HG03439 (cell line): ENCODE measurements around the gene SPPL2A.
"Not testable (repeated sequence)": the region's sequence is repeated elsewhere in the genome, so short reads cannot be mapped to it uniquely, and the experiment has no call there.

ENCODE experiments used
- ATAC-seq: cut with Tn5 transposase; IDR thresholded peaks from one replicate; pipeline ENCODE4 v1.9.1; 2021; ENCODE audit warnings: mild to moderate bottlenecking, moderate library complexity; ENCODE audit not compliant: unreplicated experiment

Gene SPPL2A

GRCh38 chr15:50773389-50773788, 7.9 kb upstream of the SPPL2A start:
- no peak for ATAC-seq

GRCh38 chr15:50767332-50767861, 1.9 kb upstream of the SPPL2A start:
- ATAC-seq, result no peak

- no peak for ATAC-seq
These were observed 878 bp downstream of the SPPL2A start for GRCh38 chr15:50764461-50765194.

- ATAC-seq, result no peak
These were observed 6.7 kb downstream of the SPPL2A start for GRCh38 chr15:50758712-50759205.

- no peak for ATAC-seq
These were observed 12.0 kb downstream of the SPPL2A start for GRCh38 chr15:50753463-50753862.

- ATAC-seq, result no peak
These were observed 14.1 kb downstream of the SPPL2A start for GRCh38 chr15:50751394-50751793.

- ATAC-seq, result no peak
These were observed 15.2 kb downstream of the SPPL2A start for GRCh38 chr15:50750227-50750705.

GRCh38 chr15:50747523-50747922, 18.0 kb downstream of the SPPL2A start:
- no peak for ATAC-seq

- ATAC-seq, result no peak
These were observed 20.9 kb downstream of the SPPL2A start for GRCh38 chr15:50744601-50745000.

GRCh38 chr15:50740955-50741354, 24.6 kb downstream of the SPPL2A start:
- ATAC-seq, result no peak

- ATAC-seq, result no peak
These were observed 28.7 kb downstream of the SPPL2A start for GRCh38 chr15:50736823-50737222.

- no peak for ATAC-seq
These were observed 30.4 kb downstream of the SPPL2A start for GRCh38 chr15:50735156-50735555.

- no peak for ATAC-seq
These were observed 39.2 kb downstream of the SPPL2A start for GRCh38 chr15:50726315-50726714.

- no peak for ATAC-seq
These were observed 46.8 kb downstream of the SPPL2A start for GRCh38 chr15:50718700-50719125.

- no peak for ATAC-seq
These were observed 53.5 kb downstream of the SPPL2A start for GRCh38 chr15:50712018-50712417.

GRCh38 chr15:50710585-50710984, 54.9 kb downstream of the SPPL2A start:
- no peak for ATAC-seq

GRCh38 chr15:50707878-50708427, 57.6 kb downstream of the SPPL2A start:
- no peak for ATAC-seq

- no peak for ATAC-seq
These were observed 62.7 kb downstream of the SPPL2A start for GRCh38 chr15:50702762-50703334.

- ATAC-seq, result no peak
These were observed 67.4 kb downstream of the SPPL2A start for GRCh38 chr15:50698101-50698500.

- no peak for ATAC-seq
These were observed 68.3 kb downstream of the SPPL2A start for GRCh38 chr15:50697109-50697797.

- not testable (repeated sequence) for ATAC-seq
These were observed 70.8 kb downstream of the SPPL2A start for GRCh38 chr15:50694634-50695165.
